Measurements from ENCODE around the gene METTL27.
"Not testable (repeated sequence)": the region's sequence is repeated elsewhere in the genome, so short reads cannot be mapped to it uniquely, and the experiment has no call there.

The METTL27 gene

DNA sequence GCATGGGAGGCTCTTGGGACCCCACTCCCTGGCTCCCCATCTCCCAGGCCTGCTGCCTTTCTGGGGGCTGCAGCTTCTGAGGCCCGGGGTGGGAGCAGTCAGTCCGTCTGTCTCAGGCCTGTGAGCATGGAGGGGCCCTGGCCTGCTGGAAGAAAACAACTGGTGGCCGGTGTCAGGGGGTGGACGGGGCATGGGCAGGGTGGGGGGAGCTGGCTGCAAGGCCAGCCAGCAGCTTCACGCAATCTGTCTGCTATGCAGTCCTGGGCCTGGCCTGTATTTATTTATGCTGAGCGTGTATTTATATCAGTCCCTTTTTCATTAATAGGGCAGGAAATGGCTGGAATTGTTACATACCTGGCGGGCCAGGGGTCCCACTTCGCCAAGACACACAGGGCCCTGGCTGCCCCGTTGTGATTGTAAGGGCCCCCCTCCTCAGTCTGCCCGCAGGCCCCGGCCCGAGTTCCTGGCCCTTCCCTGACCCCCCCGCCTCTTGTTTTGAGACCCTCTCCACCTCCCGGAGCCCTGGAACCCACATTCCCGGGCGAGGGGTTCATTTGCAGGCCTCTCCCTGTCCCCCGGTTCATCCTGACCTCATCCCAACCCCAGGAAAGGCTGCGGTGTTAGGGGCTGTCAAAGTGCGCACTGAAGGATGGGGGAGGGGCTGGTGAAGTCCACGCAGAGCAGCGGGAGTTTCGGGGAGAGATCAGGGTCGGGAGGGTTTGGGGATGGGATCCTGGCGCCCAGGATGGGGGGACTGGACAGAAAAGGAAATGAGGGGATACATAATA lies 26.9 kb upstream of the METTL27 start:
- DNase-seq: no peak

DNA sequence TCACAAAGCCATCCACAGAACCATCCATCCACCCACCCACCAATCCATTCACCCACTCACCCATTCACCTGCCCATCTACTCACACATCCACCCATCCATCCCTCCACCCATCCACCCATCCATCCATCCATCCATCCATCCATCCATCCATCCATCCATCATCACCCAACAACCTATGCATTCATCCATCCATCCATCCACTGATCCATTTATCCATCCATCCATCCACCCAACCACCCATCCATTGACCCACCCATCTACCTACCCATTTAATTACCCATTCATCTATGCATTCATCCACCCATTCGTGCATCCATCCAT lies 24.1 kb upstream of the METTL27 start:
- no peak for DNase-seq

DNA sequence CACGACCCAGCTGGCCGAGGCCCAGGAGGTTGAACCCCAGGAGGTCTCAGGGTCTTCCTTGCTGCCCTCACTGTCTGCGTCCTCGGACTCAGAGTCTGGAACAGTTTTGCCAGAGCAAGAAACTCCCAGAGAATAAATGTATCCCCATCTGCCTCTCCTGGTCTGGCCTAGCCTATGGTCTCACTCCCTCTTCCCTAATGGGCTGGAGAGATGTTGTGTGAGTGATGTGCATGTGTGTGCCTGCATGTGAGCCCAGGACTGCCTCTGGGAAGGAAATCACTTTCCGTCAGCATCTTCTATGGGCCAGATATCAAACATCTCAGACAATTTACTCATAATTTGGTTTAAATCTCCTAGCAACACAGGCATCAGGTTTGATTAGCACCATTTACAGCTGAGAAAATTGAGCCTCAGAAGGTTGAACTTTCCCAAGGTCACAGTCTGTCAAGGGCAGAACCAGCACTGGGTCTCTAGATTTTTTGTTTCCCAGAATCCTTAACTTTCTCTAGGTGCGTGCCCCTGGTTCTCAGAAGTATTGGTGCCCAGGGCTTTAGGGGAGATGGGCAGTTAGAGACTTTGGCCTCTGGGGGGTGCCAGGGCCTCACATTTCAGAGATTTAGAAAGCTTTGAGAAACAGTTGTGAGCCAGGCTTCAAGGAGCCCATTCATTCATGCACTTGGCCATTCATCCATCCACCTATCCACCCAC lies 23.6 kb upstream of the METTL27 start:
- DNase-seq: peak; percentile 20

DNA sequence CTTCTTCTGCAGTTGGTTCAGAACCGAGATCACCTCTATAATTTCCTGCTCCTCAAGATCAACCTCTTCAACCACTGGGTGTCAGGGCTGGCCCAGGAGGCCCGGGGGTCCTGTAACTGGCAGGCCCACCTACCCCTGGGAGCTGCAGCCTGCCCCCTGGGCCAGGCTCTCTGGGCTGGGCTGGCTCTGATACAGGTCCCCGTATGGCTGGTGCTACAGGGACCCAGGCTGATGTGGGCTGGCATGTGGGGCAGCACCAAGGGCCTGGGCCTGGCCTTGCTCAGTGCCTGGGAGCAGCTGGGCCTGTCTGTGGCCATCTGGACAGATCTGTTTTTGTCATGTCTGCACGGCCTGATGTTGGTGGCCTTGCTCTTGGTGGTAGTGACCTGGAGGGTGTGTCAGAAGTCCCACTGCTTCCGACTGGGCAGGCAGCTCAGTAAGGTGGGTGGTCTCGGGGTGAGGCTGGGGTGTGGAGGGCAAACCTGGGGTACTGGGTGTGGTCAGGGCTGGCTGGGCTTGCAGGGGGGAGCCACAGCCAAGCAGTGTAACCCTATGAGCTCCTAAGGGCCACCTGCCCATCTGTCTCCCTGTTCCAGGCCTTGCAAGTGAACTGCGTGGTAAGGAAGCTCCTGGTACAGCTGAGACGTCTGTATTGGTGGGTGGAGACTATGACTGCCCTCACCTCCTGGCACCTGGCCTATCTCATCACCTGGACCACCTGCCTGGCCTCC lies 22.8 kb upstream of the METTL27 start:
- no peak for DNase-seq

DNA sequence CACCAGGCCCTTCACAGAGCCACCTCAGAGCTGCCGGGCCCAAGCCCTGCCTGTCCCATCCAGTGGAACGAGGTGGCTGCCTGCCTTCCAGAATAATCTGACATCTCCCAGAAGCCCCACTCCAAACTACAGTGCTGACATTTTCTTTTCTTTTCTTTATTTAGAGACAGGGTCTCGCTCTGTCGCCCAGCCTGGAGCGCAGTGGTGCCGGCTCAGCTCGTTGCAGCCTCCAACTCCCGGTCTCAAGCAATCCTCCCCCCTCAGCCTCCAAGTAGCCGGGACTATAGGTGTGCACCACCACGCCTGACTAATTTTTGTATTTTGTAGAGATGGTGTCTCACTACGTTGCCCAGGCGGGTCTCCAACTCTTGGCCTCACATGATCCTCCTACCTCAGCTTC lies 19.0 kb upstream of the METTL27 start:
- DNase-seq: no peak

DNA sequence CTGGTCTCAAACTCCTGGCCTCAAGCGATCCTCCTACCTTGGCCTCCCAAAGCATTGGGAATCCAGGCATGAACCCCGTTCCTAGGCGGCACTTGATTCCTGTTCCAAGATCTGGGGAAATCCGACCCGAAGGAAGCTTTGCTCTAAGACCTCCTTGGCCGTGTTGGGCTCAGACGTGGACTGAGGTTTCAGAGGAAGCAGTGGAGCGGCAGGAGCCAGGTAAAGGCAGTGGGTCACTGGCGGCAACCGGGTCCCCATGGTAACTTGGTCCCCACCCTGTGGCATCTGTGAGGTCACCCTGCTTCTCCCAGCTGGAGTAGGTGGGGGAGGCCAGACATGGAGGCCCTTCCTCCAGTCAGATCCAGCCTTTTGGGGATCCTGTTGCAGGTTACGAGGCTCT lies 18.5 kb upstream of the METTL27 start, which contains the start of gene TMEM270:
Gene TMEM270 (plus strand): TSS at position 301 of the 400 bp plus-strand sequence. CDS start 36 bp downstream, at position 337.
- DNase-seq: no peak

DNA sequence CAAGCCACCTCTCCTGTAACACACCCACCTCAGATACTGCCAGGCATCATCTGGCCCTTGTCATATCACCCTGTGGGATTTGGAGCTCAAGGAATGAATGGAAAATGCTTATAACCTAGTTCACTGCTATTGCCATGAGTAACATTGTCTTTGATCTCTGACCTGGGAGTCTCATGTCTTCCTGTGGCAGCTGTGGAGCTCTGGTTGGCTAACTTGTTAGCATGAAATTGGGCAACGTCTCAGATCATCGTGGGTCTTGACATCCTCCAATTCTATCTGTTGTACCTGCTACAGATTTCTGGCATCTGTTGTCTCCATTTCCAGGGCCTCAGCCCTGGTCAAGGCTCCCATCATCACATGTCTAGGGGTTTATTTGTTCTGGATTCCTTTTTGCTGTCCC lies 16.5 kb upstream of the METTL27 start:
- DNase-seq: no peak

DNA sequence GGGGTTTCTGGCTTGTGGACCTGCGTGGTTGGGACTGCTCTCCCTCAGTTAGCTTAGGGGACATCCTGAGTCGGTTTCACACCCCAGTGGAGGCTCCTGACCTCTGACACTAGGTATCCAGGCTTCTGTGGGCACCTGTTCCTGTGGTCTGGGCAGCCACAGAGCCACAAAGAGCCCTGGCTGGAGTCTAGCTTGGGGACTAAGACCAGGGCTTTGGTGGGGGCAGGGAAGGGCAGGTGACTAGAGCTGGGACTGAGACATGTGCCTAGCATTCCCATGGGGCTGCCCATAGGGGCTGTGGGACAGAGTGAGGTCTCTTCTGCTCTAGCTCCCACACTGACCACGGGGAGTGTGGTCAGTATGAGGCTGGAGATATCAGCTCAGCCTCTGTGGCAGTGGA lies 14.6 kb upstream of the METTL27 start:
- no peak for DNase-seq

DNA sequence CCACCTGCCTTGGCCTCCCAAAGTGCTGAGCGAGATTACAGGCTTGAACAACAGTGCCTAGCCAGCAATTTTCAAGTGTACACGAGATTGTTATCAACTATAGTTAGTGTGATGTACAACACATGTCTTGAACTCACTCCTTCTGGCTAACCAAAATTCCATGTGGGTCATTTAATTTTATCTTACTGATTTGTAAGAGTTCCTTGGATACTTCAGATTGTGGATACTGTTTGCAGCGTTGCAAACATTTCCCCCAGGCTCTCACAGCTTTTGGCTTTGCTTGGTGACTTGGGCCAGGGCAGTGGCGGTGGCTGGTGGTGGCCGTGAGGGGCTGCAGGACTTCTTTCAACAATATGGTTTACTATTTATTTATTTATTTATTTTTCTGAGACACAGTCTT lies 10.2 kb upstream of the METTL27 start:
- no peak for DNase-seq

DNA sequence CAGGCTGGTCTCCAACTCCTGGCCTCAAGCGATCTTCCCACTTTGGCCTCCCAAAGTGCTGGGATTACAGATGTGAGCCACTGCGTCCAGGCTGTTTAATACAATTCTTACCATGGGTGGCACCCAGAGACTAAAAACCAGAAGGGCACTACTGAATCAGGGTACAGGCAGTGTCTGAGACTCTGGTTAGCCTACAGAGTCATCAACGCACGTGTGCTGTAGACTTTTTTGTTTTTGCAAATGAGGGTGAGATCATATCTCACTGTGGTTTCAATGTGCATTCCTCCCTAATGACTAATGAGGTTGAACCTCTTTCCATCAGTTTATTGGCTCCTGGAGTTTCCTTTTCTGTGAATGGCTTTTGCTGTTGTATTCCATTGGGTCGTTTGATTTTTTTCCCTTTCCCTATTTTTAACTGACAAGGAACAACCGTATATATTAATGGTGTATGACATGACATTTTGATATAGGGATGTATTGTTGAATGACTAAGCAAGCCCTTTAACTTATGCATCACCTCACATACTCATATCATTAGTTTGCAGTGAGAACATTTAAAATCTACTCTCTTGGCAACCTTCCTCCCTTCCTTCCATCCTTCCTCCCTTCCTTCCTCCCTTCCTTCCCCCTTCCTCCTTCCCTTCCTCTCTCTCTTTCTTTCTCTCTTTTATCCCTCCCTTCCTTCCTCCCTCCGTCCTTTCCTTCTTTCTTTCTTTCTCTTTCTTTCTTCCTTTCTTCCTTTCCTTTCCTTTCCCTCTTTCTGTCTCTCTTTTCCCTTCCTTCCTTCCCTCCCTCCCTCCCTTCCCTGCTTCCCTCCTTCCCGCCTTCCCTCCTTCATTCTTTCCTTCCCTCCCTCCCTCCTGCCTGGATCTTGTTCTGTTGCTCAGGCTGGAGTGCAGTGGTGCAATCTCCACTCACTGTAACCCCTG lies 9.4 kb upstream of the METTL27 start:
- DNase-seq: peak; percentile 55

DNA sequence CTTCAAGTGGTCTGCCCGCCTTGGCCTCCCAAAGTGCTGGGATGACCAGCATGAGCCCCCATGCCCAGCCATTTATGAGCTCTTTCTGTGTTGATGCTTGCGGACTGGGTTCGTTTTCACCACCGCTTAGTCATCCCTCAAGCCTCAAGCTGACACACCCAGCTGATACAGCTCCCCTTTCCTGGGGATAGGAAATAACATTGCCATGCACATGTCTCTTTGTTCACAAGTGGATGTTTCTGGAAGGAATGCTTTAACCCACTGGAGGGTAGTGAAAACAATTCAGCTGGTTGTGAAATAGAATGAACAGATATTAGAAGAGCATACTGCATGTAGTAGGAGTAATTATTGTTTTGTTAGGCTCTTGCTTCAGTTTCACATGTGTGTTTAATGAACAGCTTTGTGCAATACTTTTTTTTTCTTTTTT lies 8.5 kb upstream of the METTL27 start:
- DNase-seq: no peak

DNA sequence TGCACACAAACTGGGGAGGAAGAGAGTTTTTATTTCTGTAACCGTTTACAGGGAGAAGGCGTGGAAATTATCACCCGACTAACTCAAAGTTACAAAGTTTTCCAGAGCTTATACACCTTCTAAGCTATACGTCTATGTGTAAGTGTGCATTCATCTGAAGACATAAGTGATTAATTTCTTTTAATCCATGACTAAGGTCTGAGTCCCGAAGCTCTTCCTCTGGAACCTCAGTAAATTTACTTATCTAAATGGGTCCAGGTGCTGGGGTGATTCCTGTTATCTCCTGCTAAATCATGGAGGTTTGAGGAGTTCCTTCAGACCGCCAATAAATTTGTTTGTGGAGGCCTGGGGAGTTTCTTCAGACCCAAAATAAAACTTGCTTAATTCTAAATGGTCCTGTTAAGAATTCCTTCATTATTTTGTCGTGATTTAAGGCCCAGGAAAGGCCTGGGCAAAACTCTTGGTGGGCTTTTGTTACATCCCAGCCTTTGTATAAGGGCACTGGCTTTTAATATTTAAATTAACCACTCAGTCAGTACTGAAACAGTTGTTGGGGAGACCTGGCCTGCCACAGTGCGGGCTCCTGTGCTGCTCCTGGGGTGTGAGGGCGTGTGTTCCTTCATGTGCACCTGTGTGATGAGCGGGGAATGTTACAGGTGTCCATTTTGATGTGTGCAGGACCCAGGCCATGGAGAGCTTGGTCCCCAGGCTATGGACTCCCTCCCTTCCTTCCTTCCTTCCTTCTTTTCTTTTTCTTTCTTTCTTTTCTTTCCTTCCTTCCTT lies 5.8 kb upstream of the METTL27 start:
- no peak for DNase-seq

DNA sequence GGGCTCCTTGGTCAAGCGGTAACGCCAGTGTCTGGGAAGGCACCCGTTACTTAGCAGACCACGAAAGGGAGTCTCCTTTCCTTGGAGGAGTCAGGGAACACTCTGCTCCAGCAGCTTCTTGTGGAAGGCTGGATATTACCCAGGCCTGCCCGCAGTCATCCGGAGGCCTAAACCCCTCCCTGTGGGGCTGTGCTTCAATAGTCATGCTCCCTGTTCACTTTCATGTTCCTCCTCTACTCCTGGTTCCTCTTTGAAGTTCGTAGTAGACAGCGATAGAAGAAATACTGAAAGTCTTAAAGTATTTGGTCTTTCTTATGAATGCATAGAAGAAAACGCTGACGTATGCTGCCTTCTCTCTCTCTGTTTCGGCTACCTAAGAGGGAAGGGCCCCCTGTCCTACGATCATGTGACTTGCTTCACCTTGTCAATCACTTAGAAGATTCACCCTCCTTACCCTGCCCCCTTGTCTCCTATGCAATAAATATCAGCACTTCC lies 3.4 kb upstream of the METTL27 start:
- DNase-seq: not testable (repeated sequence)

DNA sequence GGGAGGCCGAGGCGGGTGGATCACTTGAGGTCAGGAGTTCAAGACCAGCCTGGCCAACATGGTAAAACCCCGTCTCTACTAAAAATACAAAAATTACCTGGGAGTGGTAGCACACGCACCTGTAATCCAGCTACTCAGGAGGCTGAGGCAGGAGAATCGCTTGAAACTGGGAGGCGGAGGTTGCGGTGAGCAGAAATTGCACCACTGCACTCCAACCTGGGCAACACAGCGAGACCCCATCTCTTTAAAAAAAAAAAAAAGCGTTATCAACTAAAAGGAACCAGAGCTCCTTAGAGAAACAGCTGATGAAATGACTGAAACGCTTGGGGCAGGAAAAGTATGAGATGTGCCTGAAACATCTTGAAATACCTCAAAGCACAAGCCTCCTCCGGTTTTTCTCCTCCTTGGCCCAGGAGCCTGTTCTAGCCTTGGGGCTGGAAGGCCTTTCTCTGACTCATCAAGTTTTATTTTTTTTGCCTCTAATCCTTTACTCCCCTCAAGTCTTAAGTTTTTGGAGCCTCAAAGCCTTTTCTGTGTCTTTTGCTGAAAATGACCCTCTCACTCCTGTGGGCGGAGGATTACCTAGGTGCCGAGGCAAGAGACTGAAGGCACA lies 2.6 kb upstream of the METTL27 start:
- DNase-seq: no peak

DNA sequence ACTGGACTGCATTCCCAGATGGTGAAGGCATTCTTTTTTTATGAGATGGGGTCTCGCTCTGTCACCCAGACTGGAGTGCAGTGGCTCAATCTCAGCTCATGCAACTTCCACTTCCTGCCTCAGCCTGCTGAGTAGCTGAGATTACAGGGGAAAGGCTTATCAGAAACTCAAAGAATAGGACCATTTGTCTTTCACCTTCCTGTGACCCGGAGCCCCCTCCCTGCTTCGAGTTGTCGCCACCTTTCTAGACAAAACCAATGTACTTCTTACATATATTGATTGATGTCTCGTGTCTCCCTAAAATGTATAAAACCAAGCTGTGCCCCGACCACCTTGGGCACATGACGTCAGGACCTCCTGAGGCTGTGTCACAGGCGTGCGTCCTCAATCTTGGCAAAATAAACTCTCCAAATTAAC lies 1.8 kb upstream of the METTL27 start:
- no peak for DNase-seq

DNA sequence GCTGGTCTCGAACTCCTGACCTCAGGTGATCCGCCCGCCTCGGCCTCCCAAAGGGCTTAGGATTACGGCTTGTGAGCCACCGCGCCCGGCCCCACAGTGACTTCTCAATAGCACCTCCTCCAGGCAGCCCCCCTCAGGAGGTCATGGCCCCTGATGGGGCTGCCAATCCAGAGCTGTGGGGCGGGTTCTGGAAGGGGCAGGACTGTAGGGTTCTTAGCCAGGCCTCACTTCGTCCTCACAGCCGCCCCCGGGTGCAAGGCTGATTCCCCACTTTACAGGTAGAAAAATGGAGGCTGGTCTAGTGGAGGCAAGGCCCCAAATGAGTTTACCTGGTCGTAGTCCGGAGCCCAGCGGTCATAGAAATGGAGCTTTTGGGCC lies 638 bp downstream of the METTL27 start:
- DNase-seq: no peak

DNA sequence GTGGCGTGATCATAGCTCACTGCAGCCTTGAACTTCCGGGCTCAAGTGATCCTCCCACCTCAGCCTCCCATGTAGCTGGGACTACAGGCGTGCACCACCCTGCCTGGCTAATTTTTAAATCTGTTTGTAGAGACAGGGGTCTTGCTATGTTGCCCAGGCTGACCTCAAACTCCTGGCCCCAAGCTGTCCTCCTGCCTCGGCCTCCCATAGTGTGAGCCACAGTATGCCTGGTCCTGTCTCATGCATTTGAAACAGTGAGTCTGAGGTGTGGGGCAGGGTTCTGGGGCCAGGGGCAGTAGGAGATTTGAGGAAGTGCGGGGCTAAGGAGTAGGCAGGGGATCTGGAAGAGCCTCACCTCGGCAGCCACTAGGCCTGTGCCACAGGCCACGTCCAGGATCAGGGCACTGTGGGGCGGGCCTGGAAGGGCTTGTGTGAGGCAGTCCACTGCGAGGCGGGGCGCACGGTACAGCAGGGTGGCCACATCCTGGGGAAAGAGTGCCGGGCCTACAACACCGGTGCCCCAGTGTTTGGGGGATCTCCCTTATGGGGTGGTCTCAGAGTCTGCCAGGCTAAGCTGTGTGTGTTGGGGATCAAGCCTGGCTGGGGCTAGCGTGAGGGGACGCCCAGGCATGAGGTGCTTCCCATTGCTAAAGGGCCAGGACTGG lies 1.5 kb downstream of the METTL27 start:
- DNase-seq: no peak

DNA sequence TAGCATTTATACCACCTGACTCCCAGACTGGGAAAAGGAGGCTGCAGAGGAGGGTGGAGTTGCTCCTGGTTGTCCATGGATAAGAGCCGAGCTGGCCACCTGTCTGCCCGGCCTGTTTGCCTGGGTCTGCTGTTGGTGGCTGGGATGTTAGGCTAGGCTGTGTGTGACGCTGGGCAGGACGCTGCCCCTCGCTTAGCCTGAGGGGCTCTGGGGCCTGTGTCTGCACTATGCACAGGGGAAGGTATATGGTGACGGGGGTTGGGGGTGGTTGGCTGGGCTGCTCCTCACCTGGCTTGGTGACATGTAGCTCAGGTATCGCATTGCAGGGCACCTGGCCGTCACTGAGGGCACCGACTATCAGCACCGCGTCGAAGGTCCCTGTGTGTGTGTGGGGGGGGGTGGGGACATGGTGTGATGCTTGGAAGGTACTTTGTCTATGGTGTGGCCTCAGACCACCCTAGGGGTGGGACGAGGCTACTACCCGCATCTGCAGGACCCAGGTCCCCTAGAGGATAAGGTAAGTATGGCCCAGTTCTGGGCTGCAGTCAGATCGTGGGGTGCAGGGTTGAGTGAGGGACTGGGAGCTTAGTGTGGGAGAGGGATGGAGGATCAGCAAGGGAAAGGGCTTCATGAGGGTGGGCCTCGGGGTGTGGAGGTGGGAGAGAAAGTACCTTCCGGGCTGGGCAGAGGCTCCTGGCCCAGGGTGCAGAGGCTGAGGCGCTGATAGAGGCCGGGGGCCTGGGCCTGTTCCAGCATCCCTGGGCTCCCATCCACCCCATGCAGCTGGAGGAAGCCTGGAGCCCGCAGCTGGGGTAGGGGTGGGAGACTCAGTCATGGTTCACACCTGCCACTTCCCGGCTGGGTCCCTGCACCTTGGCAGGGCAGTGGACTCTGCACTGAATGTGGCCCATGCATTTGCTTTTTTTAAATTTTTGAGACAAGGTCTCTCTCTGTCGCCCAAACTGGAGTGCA lies 2.3 kb downstream of the METTL27 start:
- DNase-seq: no peak

DNA sequence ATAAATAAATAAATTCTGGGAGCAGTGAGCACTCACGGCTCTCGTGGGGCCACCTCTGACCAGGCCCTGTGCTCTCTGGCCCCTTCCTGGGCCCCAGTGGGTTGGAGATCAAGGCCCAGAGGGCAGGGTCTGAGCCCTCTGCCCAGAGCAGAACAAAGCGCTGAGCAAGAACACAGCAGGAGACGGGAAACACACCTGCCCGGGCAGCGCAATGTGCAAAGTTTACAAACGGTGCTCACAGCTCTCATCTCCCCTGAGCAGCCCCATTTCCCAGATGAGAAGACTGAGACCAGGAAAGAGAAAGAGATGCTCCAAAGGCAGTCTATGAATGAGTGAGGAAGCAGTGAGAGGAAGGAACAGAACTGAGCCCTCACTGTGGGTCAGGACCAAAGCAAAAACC lies 3.0 kb downstream of the METTL27 start:
- no peak for DNase-seq

Measured in GF-D8 (cell line).